Thyroid gland (tissue), 4 donors: ENCODE data around the gene SIRT6.

ENCODE experiments used
- POLR2A ChIP-seq, 2 donors: fragments of 450-650 bp; IDR thresholded peaks; one replicate each; pipeline ENCODE4 v1.6.1; 2017; ENCODE audit warnings: antibody characterized with exemption in 2 of 2, mild to moderate bottlenecking in 2 of 2, moderate library complexity in 1 of 2
- TF ChIP-seq, protein P1 (sequence below), 6 experiments: fragments of 200-600 bp in 3 of 6; fragments of 450-650 bp in 3 of 6; sonication (generic) in 3 of 6; IDR thresholded peaks; one replicate each; pipeline ENCODE4 v1.5.1; 2016 to 2019; ENCODE audit warnings: antibody characterized with exemption in 6 of 6, mild to moderate bottlenecking in 2 of 6, inconsistent platforms in 1 of 6, moderate library complexity in 1 of 6

DNA sequence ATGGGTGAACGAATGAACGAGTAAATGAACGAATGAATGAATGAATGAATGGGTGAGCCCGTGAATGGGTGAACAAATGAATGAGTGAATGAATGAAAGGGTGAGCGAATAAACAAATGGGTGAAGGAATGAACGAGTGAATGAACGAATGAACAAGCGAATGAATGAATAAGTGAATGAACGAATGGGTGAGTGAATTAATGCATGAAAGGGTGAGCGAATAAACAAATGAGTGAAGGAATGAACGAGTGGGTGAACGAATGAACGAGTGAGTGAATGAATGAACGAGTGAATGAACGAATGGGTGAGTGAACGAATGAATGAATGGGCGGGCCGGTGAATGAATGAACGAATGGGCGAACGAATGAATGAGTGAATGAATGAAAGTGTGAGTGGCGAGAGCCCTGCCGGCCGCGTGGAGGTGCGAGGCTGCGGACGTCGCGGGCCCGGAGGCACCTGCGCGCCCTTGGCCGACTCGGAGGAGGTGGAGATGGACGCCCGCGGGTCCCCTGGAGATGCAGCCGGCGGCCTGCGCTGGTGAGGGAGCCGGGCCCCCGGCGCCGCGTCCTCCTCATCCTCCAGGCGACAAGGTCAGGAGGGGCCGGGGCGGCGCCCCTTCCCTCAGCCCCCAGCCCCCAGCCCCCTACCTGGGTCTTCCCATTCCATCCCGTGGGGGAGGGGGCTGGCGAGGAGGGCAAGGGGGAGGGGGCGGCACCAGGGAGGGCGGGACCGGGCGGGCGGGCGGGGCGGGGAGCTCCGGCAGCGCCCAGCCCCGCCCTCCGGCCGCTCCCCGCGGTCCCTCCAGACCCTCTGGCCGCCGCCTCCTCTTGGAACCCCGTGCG lies 15.5 kb upstream of the SIRT6 start:
- TF ChIP-seq, protein P1, sequence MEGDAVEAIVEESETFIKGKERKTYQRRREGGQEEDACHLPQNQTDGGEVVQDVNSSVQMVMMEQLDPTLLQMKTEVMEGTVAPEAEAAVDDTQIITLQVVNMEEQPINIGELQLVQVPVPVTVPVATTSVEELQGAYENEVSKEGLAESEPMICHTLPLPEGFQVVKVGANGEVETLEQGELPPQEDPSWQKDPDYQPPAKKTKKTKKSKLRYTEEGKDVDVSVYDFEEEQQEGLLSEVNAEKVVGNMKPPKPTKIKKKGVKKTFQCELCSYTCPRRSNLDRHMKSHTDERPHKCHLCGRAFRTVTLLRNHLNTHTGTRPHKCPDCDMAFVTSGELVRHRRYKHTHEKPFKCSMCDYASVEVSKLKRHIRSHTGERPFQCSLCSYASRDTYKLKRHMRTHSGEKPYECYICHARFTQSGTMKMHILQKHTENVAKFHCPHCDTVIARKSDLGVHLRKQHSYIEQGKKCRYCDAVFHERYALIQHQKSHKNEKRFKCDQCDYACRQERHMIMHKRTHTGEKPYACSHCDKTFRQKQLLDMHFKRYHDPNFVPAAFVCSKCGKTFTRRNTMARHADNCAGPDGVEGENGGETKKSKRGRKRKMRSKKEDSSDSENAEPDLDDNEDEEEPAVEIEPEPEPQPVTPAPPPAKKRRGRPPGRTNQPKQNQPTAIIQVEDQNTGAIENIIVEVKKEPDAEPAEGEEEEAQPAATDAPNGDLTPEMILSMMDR (IDR thresholded peaks at IDR 0.05): no peak
- no peak for TF ChIP-seq POLR2A (IDR thresholded peaks at IDR 0.05)
